B cell (primary cell): Measurements from ENCODE around the gene ANKRD9. TPM values are rescaled to one million over a fixed set of nuclear protein-coding genes. Genes with fewer than 3 reads are reported as not detected.
A peak's percentile ranks its signal among the peaks of the same experiment; 100 is the strongest.

Experiments used
- ATAC-seq: fragments of 200-7000 bp; cut with Tn5 transposase; one replicate; pipeline ENCODE4 v1.10.0; 2021; ENCODE audit warnings: low read depth, mild to moderate bottlenecking, moderate number of reproducible peaks, moderate library complexity
- CTCF ChIA-PET: fragments of 350-600 bp; sonication (Branson Sonifier 250); formaldehyde crosslinking; loops from one replicate; lab custom pipeline; 2021; ENCODE audit warnings: antibody characterized with exemption, inconsistent platforms; lab: Charles Lee
- POLR2A ChIA-PET: fragments of 350-600 bp; sonication (Branson Sonifier 250); formaldehyde crosslinking; loops from one replicate; lab custom pipeline; 2021; ENCODE audit warnings: antibody characterized with exemption; lab: Charles Lee
- DNase-seq: peaks from one replicate; pipeline ENCODE4 v3.0.0; 2013
- H2AFZ ChIP-seq: 2 replicates; pipeline ENCODE4 v1.6.1; 2012; ENCODE audit warnings: mild to moderate bottlenecking, low read depth, low read length; ENCODE audit not compliant: insufficient read depth, poor library complexity, severe bottlenecking
- H3K27ac ChIP-seq, 2 donors: 1 replicate in 1 of 2; 2 replicates in 1 of 2; pipeline ENCODE4 v1.5.1; 2012 to 2013; ENCODE audit warnings: low read length in 2 of 2, mild to moderate bottlenecking in 2 of 2, moderate library complexity in 1 of 2
- H3K27me3 ChIP-seq, 4 experiments: fragments of 200-600 bp in 1 of 4; sonication (generic) in 1 of 4; replicated peaks in 1 of 4; 1 replicate in 2 of 4; 2 replicates in 2 of 4; pipeline versions ENCODE4 v1.6.1 to v1.7.0; 2013 to 2016; ENCODE audit warnings: low read length in 3 of 4, mild to moderate bottlenecking in 2 of 4, mixed read lengths in 1 of 4, moderate library complexity in 1 of 4; ENCODE audit not compliant: insufficient read depth in 4 of 4, control insufficient read depth in 3 of 4; ENCODE audit errors: control extremely low read depth in 1 of 4
- H3K36me3 ChIP-seq, 2 experiments: replicated peaks in 1 of 2; 1 replicate in 1 of 2; 2 replicates in 1 of 2; pipeline versions ENCODE4 v1.6.1 to v1.7.1; 2013; ENCODE audit warnings: low read length in 1 of 2; ENCODE audit not compliant: insufficient read depth in 2 of 2, control insufficient read depth in 1 of 2; ENCODE audit errors: control extremely low read depth in 1 of 2, extremely low read depth in 1 of 2
- H3K4me1 ChIP-seq, 2 donors: fragments of 200-600 bp in 1 of 2; sonication (generic) in 1 of 2; 1 replicate in 1 of 2; 2 replicates in 1 of 2; pipeline versions ENCODE4 v1.5.1 to v1.6.1; 2013 to 2017; ENCODE audit warnings: low read length in 2 of 2; ENCODE audit not compliant: control insufficient read depth in 2 of 2, insufficient read depth in 2 of 2
- H3K4me2 ChIP-seq: replicated peaks from 2 replicates; pipeline ENCODE3; 2012; ENCODE audit warnings: mild to moderate bottlenecking, low read depth, low read length; ENCODE audit not compliant: poor library complexity, severe bottlenecking
- H3K4me3 ChIP-seq, 5 experiments: fragments of 200-600 bp in 1 of 5; sonication (generic) in 1 of 5; 1 replicate in 3 of 5; 2 replicates in 2 of 5; pipeline versions ENCODE4 v1.5.1 to v1.7.0; 2011 to 2016; ENCODE audit warnings: low read length in 4 of 5, mild to moderate bottlenecking in 4 of 5, low read depth in 2 of 5, control low read depth in 1 of 5, moderate library complexity in 1 of 5; ENCODE audit not compliant: insufficient read depth in 1 of 5; ENCODE audit errors: control extremely low read depth in 1 of 5, extremely low read depth in 1 of 5
- H3K79me2 ChIP-seq: fragments of 200-600 bp; sonication (generic); one replicate; pipeline ENCODE4 v1.6.0; 2016; ENCODE audit warnings: low read length; ENCODE audit not compliant: control insufficient read depth, insufficient read depth
- H3K9ac ChIP-seq: fragments of 200-600 bp; sonication (generic); 2 replicates; pipeline ENCODE4 v1.6.1; 2017; ENCODE audit warnings: mild to moderate bottlenecking, low read length, moderate library complexity
- H3K9me3 ChIP-seq, 3 donors: one replicate each; pipeline versions ENCODE4 v1.6.1 to v1.7.1; 2013; ENCODE audit warnings: low read length in 2 of 3; ENCODE audit not compliant: control insufficient read depth in 2 of 3, insufficient read depth in 1 of 3; ENCODE audit errors: control extremely low read depth in 1 of 3
- H4K20me1 ChIP-seq: 2 replicates; pipeline ENCODE4 v1.6.0; 2012; ENCODE audit warnings: mild to moderate bottlenecking, low read length; ENCODE audit not compliant: insufficient read depth, control insufficient read depth, poor library complexity, severe bottlenecking
- H3K27ac Mint-ChIP-seq: one replicate; pipeline ENCODE4 v1.8.0; 2021; ENCODE audit warnings: mixed read lengths
- H3K27me3 Mint-ChIP-seq: one replicate; pipeline ENCODE4 v1.8.0; 2021; ENCODE audit warnings: mixed read lengths
- H3K4me1 Mint-ChIP-seq: one replicate; pipeline ENCODE4 v1.8.0; 2021; ENCODE audit warnings: mixed read lengths
- H3K4me3 Mint-ChIP-seq: one replicate; pipeline ENCODE4 v1.8.0; 2021; ENCODE audit warnings: mixed read lengths
- H3K9me3 Mint-ChIP-seq: one replicate; pipeline ENCODE4 v1.8.0; 2022; ENCODE audit warnings: mixed read lengths; ENCODE audit not compliant: insufficient read depth
- CTCF ChIP-seq: fragments of 200-600 bp; IDR thresholded peaks from one replicate; pipeline ENCODE4 v1.8.0; 2022; ENCODE audit warnings: antibody characterized with exemption, mild to moderate bottlenecking
- EZH2 ChIP-seq: IDR thresholded peaks from 2 replicates; pipeline ENCODE4 v1.6.1; 2012; ENCODE audit warnings: borderline replicate concordance, low read depth, mild to moderate bottlenecking, moderate library complexity, low read length; ENCODE audit not compliant: insufficient read depth, poor library complexity, severe bottlenecking
- WGBS: methylation state at CpG from one replicate; pipeline ENCODE4 v1.1.5; 2013; ENCODE audit warnings: missing lambda C conversion rate; ENCODE audit not compliant: insufficient coverage; 5-methylcytosine and 5-hydroxymethylcytosine counted together
- intact Hi-C: fragments of 100-400 bp; cut with micrococcal nuclease; formaldehyde crosslinking; loops from one replicate; pipeline ENCODE4 v1.10.0; 2022
- polyA plus RNA-seq: library from polyadenylated mRNA; depleted of rRNA; stranded (reverse); fragments of >200 nt; gene quantifications from 2 replicates; pipeline ENCODE4 v1.2.3, GENCODE V29; 2012
- total RNA-seq, 2 donors: library from RNA; stranded (reverse); fragments of 120-200 nt in 1 of 2; gene quantifications; 1 replicate in 1 of 2; 2 replicates in 1 of 2; pipeline versions ENCODE4 v1.2.3 to v1.2.4, GENCODE V29; 2013 to 2022

ANKRD9 gene
- total and polyA plus RNA-seq, 2 donors (not counting 1 experiment from before 2014, with no cell fraction given): 1.4 to 1.5 TPM

GRCh38 chr14:102557434-102558226 lies 48.1 kb upstream of the ANKRD9 start:
- TF ChIP-seq CTCF (no peak), EZH2 (no peak)
- WGBS: 93% methylated on average over 7 of the region's 12 CpGs
- ATAC-seq (no peak), DNase-seq (no peak)
- Mint-ChIP-seq H3K4me3 (no peak overlapping the region), H3K4me1 (peaks cover 16% of the 10 kb centered on the region), H3K27ac (no peak overlapping the region), H3K27me3 (no peaks in the 10 kb centered on the region), H3K9me3 (no peaks in the 10 kb centered on the region)
- intact Hi-C loops: no loop called here
- no peaks in the 10 kb centered on the region for H3K36me3 ChIP-seq
- H3K79me2 ChIP-seq: no peaks in the 10 kb centered on the region
- H3K27me3 ChIP-seq: no peaks in the 10 kb centered on the region
- ChIA-PET POLR2A (no interaction called here), CTCF (interaction anchor here (1.0 kb wide), 1 partner anchor 41 kb away, joined by 4 read pairs; no protein-coding TSS in a partner anchor)
- H3K4me1 ChIP-seq: peaks cover 17 to 33% of the 10 kb centered on the region in 2 donors
- H3K9ac ChIP-seq: no peak overlapping the region
- no peak overlapping the region for H3K27ac ChIP-seq
- no peak overlapping the region for H2AFZ ChIP-seq
- no peaks in the 10 kb centered on the region for H4K20me1 ChIP-seq
- H3K4me2 ChIP-seq: no peak overlapping the region
- H3K9me3 ChIP-seq: no peaks in the 10 kb centered on the region
- no peak overlapping the region for H3K4me3 ChIP-seq

- no peaks in the 10 kb centered on the region for H3K36me3 ChIP-seq
- no peak overlapping the region for H2AFZ ChIP-seq
- DNase-seq (no peak), ATAC-seq (no peak)
- H3K9ac ChIP-seq: no peak overlapping the region
- no peaks in the 10 kb centered on the region for H4K20me1 ChIP-seq
- H3K79me2 ChIP-seq: no peaks in the 10 kb centered on the region
- Mint-ChIP-seq H3K27me3 (no peaks in the 10 kb centered on the region), H3K27ac (no peak overlapping the region), H3K9me3 (no peaks in the 10 kb centered on the region), H3K4me3 (peak overlapping the region; percentile 45), H3K4me1 (peaks cover 14% of the 10 kb centered on the region)
- ChIA-PET POLR2A (interaction anchor here (0.7 kb wide), 2 partner anchors 54 to 266 kb away, joined by 3 to 4 read pairs; no protein-coding TSS in a partner anchor), CTCF (no interaction called here)
- peak overlapping the region; percentile 80 for H3K4me2 ChIP-seq
- TF ChIP-seq EZH2 (no peak), CTCF (no peak)
- no peaks in the 10 kb centered on the region for H3K27me3 ChIP-seq
- peaks cover 17 to 30% of the 10 kb centered on the region in 2 donors for H3K4me1 ChIP-seq
- H3K9me3 ChIP-seq: no peaks in the 10 kb centered on the region
- intact Hi-C loops: no loop called here
- WGBS: 86% methylated on average over 9 of the region's 14 CpGs
- H3K27ac ChIP-seq: no peak overlapping the region
- peak overlapping the region in 1 of 5 experiments; percentile 72 for H3K4me3 ChIP-seq
Measured at GRCh38 chr14:102556098-102556677, 46.6 kb upstream of the ANKRD9 start.
